OCI-LY3 (cell line): ENCODE results near the gene FIS1.

ENCODE experiments used
- EZH2phosphoT487 ChIP-seq: fragments of 200-600 bp; shearing (Covaris generic); IDR thresholded peaks from 2 replicates; pipeline ENCODE4 v1.6.1; 2018; ENCODE audit warnings: antibody characterized with exemption, mixed run types, low read depth
- TF ChIP-seq, protein P1 (sequence below): fragments of 200-600, 300-600 bp; sonication (generic); IDR thresholded peaks from 2 replicates; pipeline ENCODE4 v1.5.1; 2014; ENCODE audit warnings: antibody characterized with exemption, low read length, low read depth

DNA sequence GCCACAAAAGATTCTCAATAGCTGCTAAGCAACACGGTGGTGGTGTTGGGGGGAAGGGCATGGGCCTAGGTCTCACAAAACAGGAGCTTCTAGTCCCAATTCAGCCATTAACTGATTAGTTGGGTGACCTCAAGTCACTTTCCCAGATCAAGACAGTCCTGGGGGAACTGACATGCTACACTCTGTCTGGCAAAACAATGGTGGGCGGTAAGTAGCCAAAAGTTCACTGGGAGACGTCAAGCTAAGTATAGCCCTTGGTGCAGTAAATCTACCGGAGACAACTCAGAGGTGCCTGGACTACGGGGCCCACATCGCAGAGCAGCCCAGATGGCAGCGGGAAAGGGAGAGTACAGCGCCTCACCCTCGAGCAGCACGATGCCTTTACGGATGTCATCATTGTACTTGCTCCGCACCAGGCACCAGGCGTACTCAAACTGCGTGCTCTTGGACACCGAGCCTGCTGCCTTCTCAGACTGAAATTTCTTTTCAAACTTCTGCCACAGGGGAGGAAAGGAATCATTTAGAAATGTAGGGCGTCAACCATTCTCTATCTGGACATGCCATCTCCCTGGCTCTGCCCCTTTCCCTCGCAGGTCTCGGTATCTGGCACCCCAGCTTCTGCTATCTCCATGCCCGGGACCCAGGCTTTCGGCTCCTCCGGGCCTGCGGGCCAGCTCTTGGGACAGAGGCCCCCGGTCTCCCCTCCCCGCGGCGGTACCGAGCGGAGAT, 1.1 kb downstream of the FIS1 start:
- TF ChIP-seq, protein P1, sequence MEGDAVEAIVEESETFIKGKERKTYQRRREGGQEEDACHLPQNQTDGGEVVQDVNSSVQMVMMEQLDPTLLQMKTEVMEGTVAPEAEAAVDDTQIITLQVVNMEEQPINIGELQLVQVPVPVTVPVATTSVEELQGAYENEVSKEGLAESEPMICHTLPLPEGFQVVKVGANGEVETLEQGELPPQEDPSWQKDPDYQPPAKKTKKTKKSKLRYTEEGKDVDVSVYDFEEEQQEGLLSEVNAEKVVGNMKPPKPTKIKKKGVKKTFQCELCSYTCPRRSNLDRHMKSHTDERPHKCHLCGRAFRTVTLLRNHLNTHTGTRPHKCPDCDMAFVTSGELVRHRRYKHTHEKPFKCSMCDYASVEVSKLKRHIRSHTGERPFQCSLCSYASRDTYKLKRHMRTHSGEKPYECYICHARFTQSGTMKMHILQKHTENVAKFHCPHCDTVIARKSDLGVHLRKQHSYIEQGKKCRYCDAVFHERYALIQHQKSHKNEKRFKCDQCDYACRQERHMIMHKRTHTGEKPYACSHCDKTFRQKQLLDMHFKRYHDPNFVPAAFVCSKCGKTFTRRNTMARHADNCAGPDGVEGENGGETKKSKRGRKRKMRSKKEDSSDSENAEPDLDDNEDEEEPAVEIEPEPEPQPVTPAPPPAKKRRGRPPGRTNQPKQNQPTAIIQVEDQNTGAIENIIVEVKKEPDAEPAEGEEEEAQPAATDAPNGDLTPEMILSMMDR = no peak
- TF ChIP-seq EZH2phosphoT487 = no peak
